Stimulated activated CD4-positive, alpha-beta T cell treated with anti-CD3 and anti-CD28 coated beads, Interleukin-4, amount 100 ng/mL, for 4 hours (primary cell): Measurements from ENCODE around the gene ENDOV.

ENCODE experiments used
- DNase-seq, 2 experiments: peaks; one replicate each; pipeline ENCODE4 v3.0.0-alpha.2; 2020

Gene ENDOV

GRCh38 chr17:80453126-80453997 is 38.4 kb downstream of the ENDOV start:
- no peak for DNase-seq

GRCh38 chr17:80453998-80454556 is 39.1 kb downstream of the ENDOV start:
- DNase-seq, result no peak

GRCh38 chr17:80454557-80455335 is 39.8 kb downstream of the ENDOV start:
- DNase-seq, result peak; percentile 96

- DNase-seq, result peak in 1 of 2 experiments; percentile 40
These were observed 40.4 kb downstream of the ENDOV start for GRCh38 chr17:80455336-80455710.

GRCh38 chr17:80455784-80456183 is 40.8 kb downstream of the ENDOV start:
- no peak for DNase-seq

GRCh38 chr17:80456465-80457235 is 41.7 kb downstream of the ENDOV start:
- no peak for DNase-seq

- DNase-seq, result no peak
These were observed 42.4 kb downstream of the ENDOV start for GRCh38 chr17:80457236-80457856.

- DNase-seq, result no peak
These were observed 43.0 kb downstream of the ENDOV start for GRCh38 chr17:80458016-80458415.

GRCh38 chr17:80459234-80459633 is 44.3 kb downstream of the ENDOV start:
- no peak for DNase-seq

- no peak for DNase-seq
These were observed 45.5 kb downstream of the ENDOV start for GRCh38 chr17:80460429-80460834.

GRCh38 chr17:80461528-80462160 is 46.7 kb downstream of the ENDOV start:
- no peak for DNase-seq

- DNase-seq, result no peak
These were observed 48.9 kb downstream of the ENDOV start for GRCh38 chr17:80463784-80464400.

GRCh38 chr17:80464486-80464885 is 49.5 kb downstream of the ENDOV start:
- no peak for DNase-seq

- DNase-seq, result no peak
These were observed 50.5 kb downstream of the ENDOV start for GRCh38 chr17:80465327-80465974.

GRCh38 chr17:80466188-80466705 is 51.3 kb downstream of the ENDOV start:
- DNase-seq, result no peak

GRCh38 chr17:80468242-80468641 is 53.3 kb downstream of the ENDOV start:
- DNase-seq, result no peak

GRCh38 chr17:80468781-80469493 is 54.0 kb downstream of the ENDOV start:
- no peak for DNase-seq

- DNase-seq, result no peak
These were observed 54.7 kb downstream of the ENDOV start for GRCh38 chr17:80469667-80470066.

- no peak for DNase-seq
These were observed 55.6 kb downstream of the ENDOV start for GRCh38 chr17:80470603-80471002.

- DNase-seq, result peak in 1 of 2 experiments; percentile 40
These were observed 57.0 kb downstream of the ENDOV start for GRCh38 chr17:80471922-80472321.
